Putamen (tissue), 1 donor: Measurements from ENCODE around the gene SCAF4.
A peak's percentile ranks its signal among the peaks of the same experiment; 100 is the strongest.
"Not testable (repeated sequence)": the region's sequence is repeated elsewhere in the genome, so short reads cannot be mapped to it uniquely, and the experiment has no call there.

Experiments
- DNase-seq: peaks from one replicate; pipeline ENCODE4 v3.0.0-alpha.2; 2016; ENCODE audit warnings: low spot score

Gene SCAF4, protein sequence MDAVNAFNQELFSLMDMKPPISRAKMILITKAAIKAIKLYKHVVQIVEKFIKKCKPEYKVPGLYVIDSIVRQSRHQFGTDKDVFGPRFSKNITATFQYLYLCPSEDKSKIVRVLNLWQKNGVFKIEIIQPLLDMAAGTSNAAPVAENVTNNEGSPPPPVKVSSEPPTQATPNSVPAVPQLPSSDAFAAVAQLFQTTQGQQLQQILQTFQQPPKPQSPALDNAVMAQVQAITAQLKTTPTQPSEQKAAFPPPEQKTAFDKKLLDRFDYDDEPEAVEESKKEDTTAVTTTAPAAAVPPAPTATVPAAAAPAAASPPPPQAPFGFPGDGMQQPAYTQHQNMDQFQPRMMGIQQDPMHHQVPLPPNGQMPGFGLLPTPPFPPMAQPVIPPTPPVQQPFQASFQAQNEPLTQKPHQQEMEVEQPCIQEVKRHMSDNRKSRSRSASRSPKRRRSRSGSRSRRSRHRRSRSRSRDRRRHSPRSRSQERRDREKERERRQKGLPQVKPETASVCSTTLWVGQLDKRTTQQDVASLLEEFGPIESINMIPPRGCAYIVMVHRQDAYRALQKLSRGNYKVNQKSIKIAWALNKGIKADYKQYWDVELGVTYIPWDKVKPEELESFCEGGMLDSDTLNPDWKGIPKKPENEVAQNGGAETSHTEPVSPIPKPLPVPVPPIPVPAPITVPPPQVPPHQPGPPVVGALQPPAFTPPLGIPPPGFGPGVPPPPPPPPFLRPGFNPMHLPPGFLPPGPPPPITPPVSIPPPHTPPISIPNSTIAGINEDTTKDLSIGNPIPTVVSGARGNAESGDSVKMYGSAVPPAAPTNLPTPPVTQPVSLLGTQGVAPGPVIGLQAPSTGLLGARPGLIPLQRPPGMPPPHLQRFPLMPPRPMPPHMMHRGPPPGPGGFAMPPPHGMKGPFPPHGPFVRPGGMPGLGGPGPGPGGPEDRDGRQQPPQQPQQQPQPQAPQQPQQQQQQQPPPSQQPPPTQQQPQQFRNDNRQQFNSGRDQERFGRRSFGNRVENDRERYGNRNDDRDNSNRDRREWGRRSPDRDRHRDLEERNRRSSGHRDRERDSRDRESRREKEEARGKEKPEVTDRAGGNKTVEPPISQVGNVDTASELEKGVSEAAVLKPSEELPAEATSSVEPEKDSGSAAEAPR

DNA sequence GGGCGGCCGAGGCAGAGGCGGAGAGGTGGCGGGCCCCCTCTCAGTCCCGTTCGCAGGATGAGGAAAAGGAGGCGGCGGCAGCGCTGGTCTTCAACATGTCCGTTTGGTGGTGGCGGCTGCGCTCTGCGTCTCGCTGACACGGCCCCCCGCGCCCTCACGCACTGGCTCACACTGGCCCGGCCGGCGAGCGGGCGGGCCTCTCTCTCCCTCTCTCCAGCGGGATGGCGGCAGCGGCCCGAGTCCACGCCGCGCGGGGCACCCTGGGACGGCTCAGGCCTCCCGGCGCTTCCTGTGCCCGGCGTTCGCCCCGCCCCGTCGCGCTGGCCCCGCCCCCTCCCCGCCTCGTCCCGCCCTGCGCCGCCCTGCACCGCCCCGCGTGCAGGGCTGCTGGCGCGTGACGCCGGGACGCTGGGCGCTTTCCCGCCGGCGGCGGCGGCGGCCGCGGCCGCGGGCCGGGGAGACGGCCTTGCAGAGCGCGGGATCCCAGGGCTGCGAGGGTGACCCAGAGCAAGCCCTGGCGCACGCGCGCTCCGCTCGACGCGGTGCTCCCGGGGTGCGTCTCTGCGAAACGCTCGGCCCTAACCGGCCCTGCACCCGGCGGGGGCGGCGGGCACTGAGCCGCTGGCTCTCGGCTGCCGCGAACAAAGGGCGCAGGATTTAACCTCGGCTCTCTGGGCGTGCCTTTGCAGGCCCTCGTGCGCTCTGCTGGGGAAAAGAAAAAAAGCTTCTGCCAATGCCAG, at the start of gene SCAF4:
Gene SCAF4 (minus strand): TSS at position 262 of the 740 bp plus-strand sequence. CDS start 426 bp downstream, outside the sequence.
- DNase-seq = peak; percentile 92

DNA sequence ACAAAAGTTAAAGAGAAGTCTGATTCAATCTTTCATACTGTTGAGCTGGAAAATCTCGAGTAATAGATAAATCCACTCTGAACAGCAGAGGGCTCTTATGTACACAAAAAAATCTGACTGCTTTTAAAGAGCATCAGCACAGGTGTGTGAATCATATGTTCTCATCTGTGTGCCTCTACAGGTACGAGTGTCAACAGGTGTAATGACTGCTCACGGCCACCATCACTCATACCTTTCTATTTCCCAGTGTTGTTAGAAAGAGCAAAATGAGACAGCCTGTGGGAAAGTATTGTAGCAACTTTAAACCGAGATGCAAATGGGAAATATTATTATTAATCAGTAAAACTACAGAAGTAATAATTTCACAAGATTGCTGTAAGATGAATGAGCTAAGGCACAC, 49.0 kb upstream of the SCAF4 start:
- no peak for DNase-seq

DNA sequence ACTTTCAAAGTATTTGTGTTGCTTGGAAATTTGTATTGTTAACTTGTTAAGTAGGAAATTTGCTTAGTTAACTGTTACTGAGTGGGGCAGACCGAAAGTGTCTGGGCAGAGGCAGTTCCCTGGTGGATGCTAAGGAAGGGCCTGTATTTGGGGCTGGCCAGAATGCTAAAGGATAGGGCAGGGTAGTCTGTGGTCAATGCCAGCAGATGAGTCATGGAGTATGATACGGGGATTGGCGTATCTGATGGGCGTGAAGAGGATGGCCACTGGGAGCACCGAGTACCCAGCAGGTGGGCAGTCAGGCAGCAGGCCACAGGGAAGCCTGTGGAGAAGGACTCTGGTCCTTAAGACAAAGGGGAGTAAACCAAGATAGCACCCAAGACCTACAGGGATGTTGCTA, 46.6 kb upstream of the SCAF4 start:
- DNase-seq = no peak

DNA sequence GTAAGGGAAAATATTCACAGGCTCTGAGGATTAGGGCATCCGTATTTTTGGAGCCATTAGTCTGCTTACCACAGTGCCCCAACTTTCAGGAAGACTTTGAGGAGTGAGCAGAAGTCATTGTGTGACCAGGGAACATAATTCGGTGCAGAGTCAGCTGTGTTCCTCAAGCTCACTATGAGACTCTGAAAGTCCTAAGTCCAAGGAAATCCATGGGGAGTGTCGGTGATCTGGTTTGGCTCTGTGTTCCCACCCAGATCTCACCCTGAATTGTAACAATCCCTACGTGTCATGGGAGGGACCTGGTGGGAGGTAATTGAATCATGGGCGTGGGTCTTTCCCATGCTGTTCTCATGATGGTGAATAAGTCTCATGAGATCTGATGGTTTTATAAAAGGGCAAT, 45.9 kb upstream of the SCAF4 start:
- no peak for DNase-seq

DNA sequence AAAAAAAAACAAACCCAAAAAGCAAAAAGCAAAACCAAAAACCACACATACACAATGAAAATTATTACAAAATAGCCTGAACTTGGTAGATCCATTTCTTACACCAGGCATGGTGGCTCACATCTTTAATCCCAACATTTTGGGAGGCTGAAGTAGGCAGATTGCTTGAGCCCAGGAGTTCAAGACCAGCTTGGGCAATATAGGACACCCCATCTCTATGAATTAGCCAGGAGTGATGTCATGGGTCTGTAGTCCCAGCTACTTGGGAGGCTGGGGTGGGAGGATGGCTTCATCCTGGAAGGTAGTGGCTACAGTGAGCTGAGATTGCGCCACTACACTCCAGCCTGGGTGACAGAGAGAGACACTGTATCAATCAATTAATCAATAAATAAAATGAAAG, 42.1 kb upstream of the SCAF4 start:
- DNase-seq = no peak

DNA sequence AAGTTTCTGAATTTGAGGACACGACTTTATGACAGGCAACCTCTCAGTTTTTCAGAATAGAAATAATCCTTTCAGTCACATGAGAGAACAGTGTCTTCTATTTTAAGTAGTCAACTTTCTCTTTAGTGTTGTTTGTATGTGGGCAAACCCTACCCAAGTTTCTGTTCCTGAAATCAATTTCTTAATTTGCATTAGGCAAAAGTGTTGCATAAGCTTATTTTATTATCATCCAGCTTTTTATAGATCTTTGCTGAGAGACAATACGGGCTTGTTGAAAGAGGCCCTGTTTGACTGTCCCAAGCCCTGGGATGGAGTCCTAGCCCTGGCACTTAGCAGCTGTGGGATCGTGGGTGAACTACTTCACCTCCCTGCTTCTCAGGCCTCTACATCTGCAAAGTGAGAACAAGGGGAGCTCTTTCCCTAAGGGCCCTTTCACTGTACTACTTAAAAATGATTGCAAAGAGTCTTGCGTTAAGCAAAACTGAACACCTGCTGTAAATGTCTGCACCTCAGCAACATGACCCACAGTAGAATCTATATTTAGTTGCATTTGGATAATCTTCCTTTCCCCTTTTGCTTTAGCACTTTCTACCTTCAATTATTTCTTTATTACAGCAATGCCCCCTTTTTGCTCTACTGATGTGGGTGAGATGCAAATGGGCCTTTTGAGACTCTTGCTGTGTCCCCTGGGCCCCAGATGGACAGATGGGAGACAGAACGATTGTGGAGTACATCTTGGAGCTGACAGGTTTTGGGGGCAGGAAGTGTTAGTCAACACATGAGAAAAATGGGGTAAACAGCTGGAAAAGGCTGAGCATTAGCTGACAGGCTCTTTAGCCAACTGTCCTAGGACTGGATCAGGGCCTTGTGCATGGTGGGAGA, 41.0 kb upstream of the SCAF4 start:
- DNase-seq = no peak

DNA sequence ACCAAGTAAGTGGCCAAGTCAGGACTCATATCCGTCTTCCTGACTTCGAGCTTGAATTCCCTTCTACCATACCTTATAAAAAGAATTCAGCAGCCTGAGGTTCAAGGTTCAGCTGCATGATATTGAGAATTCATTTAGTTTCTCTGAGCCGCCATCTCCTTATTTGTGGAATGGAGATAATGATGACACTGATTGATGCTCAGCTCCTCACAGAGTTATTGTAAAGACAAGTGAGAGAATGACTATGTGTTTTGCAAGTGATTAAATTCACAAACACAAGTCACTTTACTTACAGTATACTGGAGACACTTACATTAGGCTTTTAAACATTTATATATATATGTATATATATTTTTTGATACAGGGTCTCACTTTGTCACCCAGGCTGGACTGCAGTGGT, 39.8 kb upstream of the SCAF4 start:
- DNase-seq = no peak

DNA sequence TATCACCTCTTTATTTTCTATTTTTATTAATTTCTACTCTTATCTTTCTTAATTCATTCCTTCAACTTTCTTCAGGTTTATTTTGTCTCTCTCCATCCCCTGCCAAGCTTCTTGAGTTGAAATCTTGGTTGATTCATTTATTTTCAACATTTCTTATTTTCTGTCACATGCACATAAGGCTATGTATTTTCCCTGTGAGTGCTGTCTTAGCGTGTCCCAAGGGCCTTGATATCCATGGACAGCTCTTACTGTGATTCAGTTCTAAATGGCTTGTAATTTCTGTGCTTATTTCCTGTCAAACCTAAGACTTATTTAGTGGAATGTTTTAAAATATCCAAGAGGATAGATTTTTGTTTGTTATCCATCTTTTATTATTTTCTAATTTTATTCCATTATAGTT, 36.8 kb upstream of the SCAF4 start:
- DNase-seq = no peak

DNA sequence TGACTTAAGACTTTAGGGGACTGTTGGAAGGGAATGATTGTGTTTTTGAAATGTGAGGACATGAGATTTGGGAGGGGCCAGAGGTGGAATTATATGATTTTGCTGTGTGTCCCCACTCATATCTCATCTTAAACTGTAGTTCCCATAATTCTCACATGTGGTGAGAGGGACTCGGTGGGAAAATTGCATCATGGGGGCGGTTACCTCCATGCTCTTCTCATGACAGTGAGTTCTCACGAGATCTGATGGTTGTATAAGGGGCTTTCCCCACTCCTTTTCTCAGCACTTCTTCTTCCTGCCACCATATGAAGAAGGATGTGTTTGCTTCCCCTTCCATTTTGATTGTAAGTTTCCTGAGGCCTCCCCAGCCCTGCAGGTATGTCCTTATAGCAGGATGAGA, 35.0 kb upstream of the SCAF4 start:
- DNase-seq = no peak

DNA sequence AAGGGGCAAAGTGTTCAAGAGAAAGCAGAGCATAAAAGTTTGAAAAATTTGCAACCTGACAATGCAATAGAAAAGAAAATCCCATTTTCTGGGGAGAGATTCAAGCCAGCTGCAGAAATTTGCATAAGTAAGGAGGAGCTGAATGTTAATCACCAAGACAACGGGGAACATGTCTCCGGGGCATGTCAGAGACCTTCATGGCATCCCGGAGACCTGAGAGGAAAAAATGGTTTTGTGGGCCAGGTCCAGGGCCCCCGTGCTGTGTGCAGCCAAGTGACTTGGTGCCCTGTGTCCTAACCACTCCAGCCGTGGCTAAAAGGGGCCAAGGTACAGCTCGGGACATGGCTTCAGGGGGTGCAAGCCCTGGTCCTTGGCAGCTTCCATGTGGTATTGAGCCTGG, 33.9 kb upstream of the SCAF4 start:
- not testable (repeated sequence) for DNase-seq

DNA sequence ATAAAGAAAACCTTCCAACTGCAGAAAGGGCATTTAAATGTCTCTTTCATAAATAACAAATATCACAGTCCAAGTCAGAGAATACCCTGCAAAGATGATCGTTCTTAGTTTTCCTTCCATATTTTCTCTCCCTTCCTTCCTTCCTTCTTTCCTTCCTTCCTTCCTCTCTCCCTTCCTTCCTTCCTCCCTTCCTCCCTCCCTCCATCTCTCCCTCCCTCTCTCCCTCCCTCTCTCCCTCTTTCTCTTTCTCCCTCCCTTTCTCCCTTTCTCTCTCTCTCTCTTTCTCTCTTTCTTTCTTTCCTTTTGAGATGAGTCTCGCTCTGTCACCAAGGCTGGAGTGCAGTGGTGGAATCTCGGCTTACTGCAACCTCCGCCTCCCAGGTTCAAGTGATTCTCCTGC, 29.0 kb upstream of the SCAF4 start:
- no peak for DNase-seq

DNA sequence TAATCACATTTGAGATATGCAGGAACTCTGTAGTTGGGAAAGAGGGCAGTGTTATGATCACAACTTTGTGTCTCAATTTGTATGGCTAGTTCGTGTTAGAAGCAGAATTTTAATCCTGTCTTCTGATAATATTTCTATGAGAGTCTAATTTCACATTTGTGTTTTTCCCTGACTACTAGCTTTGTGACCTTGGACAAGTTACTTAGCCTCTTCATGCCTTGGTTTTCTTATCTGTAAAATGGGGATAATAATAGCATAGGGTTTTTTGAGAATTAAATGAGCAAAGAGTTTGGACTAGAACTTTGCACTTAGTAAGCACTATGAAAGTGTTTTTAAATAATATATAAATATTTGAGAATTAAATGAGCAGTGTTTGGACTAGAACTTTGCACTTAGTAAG, 24.9 kb upstream of the SCAF4 start:
- no peak for DNase-seq

DNA sequence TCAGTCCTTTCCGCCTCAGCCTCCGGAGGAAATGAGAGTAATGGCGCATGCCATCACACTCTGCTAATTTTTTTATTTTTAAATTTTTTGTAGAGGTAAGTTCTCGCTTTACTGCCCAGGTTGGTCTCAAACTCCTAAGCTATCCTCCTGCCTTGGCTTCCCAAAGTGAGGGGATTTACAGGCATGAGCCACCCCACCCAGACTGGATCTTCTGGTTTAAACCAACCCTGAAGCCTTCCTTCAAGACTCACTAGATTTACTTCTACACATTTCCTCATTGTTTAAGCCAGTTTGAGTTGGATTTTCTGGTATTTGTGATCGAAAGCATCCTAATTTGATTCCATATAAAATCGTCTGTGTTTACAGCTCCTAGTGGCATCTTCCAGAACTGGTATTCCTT, 23.1 kb upstream of the SCAF4 start:
- no peak for DNase-seq

DNA sequence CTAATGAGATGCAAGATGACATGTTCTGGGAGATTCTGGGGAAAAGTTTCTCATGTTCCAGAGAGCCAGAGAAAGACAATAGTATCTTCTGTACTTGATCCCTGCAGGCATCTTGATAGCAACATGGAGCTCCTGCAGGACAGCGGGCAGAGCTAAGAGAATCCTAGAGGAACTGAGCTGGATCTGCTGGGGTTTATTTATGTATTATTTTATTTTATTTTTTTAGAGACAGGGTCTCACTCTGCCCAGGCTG, 22.7 kb upstream of the SCAF4 start:
- DNase-seq = no peak

DNA sequence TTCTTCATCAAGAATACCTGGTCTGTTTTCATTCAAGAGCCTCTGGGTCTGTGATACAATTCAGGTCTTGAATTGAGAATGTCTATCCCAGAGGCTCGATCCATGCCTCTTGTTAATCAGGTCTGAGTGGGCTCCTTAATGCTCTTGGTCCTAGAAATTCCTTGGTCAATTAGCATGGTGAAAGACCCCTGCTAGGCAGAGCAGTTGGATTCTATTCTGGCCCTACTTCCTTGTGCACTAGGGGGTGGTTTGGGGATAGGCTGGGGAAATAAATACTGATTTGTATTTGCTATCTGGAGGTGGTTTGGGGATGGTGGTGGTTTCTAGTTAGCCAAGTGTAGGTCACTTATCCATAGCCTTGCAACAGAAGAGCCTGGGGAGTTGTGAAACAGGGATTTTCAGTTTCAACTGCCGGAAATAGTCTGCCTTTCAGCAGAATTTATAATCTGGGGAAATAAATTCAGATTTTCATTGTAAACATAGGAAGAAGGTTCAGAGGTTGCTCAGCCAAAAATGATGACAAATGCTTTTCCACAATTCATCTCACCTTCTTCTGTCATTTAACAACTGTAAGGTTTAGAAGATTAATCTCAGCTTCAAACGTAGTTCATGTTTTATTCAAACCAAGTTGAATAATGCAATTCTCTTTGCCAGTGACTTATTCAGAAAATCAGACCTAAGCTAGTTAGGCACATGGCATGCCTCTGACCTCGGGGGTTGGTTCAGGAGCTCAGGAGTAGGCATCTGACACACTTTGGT, 22.2 kb upstream of the SCAF4 start:
- DNase-seq = no peak

DNA sequence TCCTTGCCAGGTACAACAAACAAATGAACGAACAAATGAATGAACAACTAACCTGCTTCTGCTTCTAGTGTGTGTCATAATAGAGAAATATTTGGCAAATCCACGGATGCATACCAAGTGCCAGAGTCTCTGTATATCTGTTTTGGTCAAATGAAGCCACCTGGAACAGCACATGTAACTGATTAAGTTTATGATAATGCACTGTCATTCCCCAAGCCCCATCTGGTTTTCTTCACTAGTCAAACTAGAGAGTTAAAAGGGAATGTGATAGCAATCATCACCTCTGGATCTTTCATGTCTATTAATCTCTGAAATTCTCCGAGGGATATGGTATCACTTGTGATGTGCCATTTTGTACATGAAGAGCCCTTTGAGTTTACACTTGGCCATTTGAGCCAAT, 21.0 kb upstream of the SCAF4 start:
- no peak for DNase-seq

DNA sequence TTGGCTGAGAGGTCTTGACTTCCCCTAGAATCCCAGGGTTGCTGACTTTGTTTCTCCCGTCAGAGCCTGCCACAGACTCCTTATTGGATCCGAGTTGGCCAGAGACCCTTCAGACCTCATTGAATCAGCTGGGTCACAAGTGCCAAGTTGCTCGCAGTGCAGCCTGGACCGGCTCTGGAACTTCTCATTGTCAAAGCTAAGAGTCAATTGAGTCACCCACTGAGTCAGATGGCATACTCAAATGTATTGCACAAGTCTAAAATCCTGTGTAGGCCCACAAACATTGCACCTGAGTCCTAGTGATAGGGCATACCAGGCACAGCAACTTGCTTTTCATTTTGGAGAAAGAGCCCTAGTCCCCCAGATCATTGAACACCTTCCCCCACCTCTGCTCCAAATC, 20.4 kb upstream of the SCAF4 start:
- DNase-seq = no peak

DNA sequence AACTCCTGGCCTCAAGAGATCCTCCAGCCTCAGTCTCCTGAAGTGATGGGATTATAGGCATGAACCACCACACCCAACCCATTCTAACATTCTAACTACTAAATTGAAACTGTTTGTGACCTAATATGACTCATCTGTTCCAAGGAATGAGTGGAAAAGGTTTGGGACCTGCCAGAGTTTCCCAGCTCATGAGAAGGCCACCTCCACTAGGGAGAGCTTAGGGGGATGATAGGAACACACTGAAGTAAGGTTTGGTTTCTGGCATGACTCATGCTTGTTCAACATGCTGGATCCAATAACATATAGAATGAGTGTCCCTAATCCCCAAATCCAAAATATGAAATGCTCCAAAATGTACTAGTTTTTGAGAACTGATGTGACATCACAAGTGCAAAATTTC, 18.9 kb upstream of the SCAF4 start:
- no peak for DNase-seq

DNA sequence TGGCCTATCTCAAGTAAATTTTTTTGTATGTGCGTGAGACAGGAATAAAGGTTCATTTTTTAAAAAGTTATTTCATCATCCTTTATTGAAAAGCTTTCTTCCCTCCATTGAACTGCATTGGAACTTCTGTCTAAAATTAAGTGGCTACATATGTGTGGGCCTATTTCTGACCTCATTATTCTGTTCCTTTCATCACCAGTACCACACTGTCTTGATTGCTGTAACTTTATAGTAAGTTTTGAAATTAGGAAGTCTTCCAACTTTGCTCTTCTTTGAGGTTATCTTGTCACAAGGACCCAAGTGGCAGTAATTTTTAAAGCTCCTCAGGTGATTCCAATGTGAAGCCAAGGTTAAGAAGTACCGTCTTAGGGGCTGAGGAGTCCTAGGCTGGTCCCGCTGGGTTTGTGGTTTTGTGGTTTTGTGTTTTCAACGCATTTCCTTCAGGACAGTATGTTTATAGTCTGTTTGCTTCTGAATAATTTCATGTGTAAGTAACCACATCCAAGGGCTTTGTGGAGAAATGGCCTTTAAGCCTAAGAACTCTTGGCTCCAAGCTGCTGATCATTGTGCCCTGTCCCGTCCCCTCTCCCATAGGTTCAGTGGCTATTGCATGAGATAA, 12.4 kb upstream of the SCAF4 start:
- no peak for DNase-seq

DNA sequence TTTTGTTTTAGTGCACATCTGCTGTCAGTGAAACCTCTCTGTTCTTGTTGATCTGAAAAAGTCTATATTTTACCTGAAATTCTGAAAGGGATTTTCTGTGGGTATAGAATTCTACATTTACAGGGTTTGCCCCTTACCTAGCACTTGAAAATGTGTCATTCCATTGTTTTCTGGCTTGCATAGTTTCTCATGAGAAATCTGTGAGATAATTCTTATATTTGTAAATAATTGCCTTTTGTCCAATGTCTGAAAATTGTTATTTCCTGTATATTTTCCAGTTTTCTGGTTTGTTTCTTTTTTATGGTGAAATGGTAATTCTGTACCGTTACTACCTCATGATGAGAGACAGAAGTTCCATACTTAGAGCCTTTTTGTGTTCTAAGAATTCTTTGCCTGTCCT, 11.8 kb upstream of the SCAF4 start:
- no peak for DNase-seq
